Ramos (cell line): ENCODE measurements around the gene ZNF648.
"Not testable (repeated sequence)": the region's sequence is repeated elsewhere in the genome, so short reads cannot be mapped to it uniquely, and the experiment has no call there.

ENCODE experiments used
- in situ Hi-C: fragments of 300-500 bp; cut with MboI; formaldehyde crosslinking; loops from one replicate; pipeline ENCODE4 v1.14.3; 2022; ENCODE audit warnings: low sequenced_read_pairs; ENCODE audit not compliant: unreplicated experiment

The ZNF648 gene

DNA sequence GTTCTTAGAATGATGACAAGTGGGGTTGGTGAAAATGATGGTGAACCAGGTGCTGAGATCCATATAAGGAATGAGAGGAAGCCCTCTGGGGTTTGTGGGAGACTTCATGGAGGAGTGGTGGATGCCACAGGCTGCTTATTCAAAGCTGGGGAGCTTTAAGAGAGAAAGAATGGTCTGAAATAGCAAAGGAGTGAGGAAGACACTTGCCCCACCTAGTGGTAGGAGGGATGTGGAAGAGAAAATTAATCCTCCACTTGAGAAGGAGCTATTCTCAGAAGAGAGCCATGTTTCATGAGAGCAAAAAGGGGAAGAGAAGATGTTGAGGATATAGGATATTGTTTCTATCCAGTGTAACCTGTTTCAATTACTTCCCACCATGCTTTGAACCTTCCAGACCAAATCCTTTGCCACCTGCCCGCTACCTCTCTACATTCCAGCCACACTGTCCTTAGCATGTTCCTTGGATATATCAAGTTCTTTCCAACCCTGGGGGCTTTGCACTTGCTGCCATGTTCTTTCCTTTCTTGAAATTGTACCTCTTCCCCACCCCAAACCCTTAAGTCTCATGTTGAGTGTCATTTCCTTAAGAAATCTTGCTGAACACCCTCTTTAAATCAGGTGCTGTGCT, 19.6 kb upstream of the ZNF648 start:
- in situ Hi-C loops = no loop called here

GRCh38 chr1:182080040-182080439, 18.5 kb upstream of the ZNF648 start:
- in situ Hi-C loops = no loop called here

GRCh38 chr1:182071924-182072323, 10.4 kb upstream of the ZNF648 start:
- in situ Hi-C loops = no loop called here

- in situ Hi-C loops = no loop called here
These were observed 7.5 kb upstream of the ZNF648 start for GRCh38 chr1:182069028-182069466.

DNA sequence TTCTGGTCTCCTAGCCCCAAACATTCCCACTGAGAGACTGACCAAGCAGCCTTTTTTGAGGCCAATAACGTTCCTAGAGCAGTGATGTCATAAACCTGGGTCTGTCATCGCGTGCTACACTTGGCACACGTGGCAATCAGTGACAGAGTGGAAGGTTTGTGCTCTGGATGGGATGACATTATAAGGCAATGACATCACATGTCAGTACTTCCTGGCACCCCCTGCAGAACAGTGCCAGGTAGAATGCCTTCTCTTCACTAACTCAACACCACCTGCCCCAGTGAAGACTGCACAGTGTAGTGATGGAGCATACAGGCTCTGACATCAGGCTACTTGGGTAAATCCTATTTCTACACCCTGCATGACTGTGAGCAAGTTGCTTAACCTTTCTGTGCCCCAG, 5.4 kb upstream of the ZNF648 start:
- in situ Hi-C loops = no loop called here

DNA sequence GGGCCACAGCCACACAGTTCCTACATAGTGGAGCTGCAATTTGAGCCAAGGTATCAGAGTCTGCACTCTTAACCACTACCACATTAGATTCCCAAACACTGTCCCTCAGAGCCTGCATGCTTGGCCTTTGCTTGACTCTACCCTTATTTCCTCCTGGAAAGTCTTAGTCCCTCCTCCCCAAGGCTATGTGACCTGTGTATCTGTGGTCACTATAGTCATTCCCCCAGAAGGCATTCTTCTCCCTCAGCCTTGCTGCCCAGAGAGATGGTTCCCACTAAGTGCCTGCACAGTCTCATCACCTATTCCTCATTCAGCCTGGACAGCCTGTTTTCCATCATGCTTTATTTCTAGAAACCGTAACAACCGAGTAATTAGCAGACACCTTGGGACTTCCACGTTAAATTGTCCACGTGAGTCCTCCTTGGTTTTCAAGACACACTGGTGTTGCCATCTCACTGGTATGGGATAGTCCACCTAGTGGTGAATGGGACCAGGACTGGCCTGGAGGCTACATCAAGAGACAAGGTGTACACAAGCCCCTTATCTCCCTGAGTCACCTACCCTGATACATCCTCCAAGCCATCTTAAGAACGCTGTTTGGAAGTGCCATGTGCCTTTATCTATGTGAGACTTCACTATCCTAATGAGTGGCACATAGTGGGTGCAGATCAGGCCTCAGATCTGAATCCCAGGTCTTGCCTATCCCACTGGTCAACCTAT, 3.8 kb upstream of the ZNF648 start:
- in situ Hi-C loops = no loop called here

DNA sequence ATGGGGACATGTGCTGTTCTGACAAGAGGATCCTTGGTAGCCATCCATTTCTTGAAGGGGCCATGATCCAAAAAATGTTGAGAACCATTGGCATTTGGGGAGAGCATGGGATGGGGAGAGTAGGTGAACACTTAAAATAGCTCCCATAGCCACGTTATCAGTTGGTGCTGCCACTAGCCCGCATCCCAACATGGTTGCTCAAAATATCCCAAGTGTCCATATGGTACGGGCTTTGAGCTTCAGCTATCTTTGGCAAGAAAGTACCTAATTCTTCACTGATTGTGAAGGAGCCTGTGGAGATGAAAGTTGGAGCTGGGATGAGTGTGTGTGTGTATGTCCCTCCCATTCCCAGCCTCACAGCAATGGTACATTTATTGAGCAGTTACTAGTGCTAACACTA, 3.1 kb upstream of the ZNF648 start:
- in situ Hi-C loops = no loop called here

- in situ Hi-C loops = no loop called here
These were observed 711 bp upstream of the ZNF648 start for GRCh38 chr1:182062223-182062622.

DNA sequence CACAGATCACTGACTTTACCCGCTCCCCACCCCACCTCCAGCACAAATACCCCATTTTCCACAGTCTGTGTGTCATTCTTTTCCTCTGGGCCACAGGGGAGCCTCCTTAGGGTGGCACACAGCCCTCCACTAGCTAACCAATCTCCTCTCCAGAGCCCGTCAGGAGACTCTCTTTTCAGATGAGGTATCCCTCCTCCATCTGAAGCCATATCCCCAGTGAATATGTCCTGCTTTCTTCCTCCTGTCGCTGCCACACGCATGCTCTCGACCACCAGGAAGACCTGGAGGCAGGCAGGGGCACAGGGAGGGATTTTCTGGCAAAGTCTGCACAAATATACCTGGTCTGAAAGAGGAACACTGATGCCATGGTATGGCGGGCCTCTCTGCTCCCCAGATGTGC, 635 bp downstream of the ZNF648 start:
- in situ Hi-C loops = no loop called here

GRCh38 chr1:182059936-182060335, 1.6 kb downstream of the ZNF648 start:
- in situ Hi-C loops = no loop called here

DNA sequence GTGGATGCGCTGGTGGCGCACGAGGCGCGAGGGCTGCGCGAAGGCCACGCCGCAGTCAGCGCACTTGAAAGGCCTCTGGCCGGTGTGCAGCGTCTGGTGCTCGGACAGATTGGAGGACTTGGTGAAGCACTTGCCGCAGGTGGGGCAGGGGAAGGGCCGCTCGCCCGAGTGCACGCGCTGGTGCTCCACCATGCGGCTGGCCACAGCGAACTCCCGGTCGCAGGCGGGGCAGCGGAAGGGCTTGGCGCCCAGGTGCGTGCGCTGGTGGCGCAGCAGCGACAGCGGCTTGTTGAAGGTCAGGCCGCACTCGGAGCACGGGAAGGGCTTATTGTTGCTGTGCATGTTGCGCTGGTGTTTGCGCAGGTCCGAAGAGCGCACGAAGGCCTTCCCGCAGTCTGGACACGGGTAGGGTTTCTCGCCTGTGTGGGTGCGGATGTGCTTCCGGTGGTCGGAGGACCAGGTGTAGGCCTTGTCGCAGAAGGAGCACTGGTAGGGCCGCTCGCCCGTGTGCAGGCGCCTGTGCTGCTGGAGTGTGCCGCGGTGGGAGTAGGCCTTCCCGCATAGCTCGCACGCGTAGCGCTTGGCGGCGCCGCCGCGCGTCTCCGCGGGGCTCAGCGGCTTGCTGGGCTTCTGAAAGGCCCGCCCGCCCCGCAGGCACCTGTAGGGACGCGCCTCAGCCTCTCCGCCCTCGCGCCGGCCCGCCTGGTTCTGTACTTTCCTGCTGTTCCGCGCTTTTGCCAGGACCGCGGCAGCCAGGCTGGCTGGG, 4.7 kb downstream of the ZNF648 start:
- in situ Hi-C loops = no loop called here

DNA sequence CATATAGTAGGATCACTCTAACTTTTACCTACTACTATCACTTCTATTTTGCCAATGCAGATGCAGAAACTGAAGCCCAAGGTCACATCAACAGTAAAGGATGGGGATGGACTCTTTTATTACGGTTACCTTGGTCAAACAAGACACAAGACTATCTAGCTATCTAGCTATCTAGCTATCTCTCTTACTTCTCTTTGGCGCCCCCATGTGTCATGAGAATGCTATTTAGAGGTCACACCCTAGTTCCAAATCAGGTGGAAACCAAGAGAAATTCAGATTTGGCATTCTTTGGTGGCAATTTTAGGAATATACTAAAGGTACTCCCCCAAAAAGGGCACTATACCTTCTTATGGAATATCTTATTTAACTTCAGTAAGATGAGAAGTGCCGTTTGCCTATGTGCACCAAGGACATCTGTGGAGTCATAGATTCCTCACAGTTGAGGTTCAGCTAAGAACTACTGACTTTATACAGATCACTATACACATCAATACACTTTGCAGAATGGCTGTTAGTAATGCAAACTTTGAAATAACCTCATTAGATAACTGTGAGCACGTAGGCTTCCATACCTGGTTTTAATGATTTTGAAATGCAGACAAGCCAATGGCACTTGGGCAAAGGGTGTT, 6.7 kb downstream of the ZNF648 start:
- in situ Hi-C loops = no loop called here

DNA sequence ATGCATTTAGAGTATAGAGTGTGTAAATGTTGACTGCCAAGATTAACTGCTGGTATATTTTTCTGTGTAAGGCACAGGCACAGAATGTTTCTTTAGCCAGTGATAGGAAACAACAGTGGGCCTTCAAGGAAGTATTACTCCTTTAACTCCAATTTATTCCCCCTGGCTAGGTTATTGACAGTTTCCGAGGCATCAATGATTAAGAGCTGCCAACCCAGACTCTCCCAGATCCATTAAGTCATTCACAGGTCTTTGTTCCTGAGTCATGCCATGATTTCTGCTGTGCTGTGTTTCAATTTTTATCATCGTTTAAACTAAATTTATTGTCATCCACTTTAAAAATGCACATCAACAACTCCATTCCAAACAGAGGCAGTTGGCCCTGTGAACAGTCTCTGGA, 9.2 kb downstream of the ZNF648 start:
- in situ Hi-C loops = no loop called here

GRCh38 chr1:182051938-182052337, 9.6 kb downstream of the ZNF648 start:
- in situ Hi-C loops = no loop called here

GRCh38 chr1:182050481-182051448, 10.7 kb downstream of the ZNF648 start:
- in situ Hi-C loops = no loop called here

GRCh38 chr1:182048562-182048961, 12.9 kb downstream of the ZNF648 start:
- in situ Hi-C loops = no loop called here

GRCh38 chr1:182046763-182047162, 14.7 kb downstream of the ZNF648 start:
- in situ Hi-C loops = no loop called here

GRCh38 chr1:182045481-182045880, 16.0 kb downstream of the ZNF648 start:
- in situ Hi-C loops = not testable (repeated sequence)

- in situ Hi-C loops = no loop called here
These were observed 19.9 kb downstream of the ZNF648 start for GRCh38 chr1:182041615-182042014.

DNA sequence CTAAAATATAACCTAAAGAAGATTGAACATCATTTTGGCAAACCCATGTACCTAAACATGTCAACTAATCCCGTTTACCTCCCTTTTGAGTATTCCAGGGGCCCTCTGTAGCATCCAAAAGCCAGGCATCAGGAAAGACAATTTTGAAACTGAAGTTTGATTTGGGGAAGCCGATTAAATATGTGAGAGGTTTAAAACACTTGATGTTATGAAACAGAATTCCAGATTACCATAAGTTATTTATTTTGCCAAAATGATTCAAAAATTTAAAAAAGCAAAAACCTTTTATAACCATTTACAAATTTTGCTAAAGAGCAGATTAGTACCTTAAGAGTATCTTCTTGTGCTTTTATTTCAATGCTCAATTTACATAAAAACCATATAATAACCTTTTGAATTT, 23.3 kb downstream of the ZNF648 start:
- in situ Hi-C loops = no loop called here
